HG03103 (cell line): ENCODE data around the gene ZDHHC11B.
"Not testable (repeated sequence)": the region's sequence is repeated elsewhere in the genome, so short reads cannot be mapped to it uniquely, and the experiment has no call there.

Source experiments
- ATAC-seq: cut with Tn5 transposase; IDR thresholded peaks from one replicate; pipeline ENCODE4 v1.9.1; 2021; ENCODE audit warnings: low read depth; ENCODE audit not compliant: unreplicated experiment

ZDHHC11B gene

GRCh38 chr5:754143-754632, 30.3 kb downstream of the ZDHHC11B start:
- not testable (repeated sequence) for ATAC-seq

GRCh38 chr5:753567-754142, 30.9 kb downstream of the ZDHHC11B start:
- ATAC-seq: not testable (repeated sequence)

GRCh38 chr5:752532-753115, 31.9 kb downstream of the ZDHHC11B start:
- ATAC-seq: not testable (repeated sequence)

GRCh38 chr5:751992-752391, 32.5 kb downstream of the ZDHHC11B start:
- not testable (repeated sequence) for ATAC-seq

- ATAC-seq: no peak
Observed at GRCh38 chr5:751496-751895, 33.0 kb downstream of the ZDHHC11B start.

DNA sequence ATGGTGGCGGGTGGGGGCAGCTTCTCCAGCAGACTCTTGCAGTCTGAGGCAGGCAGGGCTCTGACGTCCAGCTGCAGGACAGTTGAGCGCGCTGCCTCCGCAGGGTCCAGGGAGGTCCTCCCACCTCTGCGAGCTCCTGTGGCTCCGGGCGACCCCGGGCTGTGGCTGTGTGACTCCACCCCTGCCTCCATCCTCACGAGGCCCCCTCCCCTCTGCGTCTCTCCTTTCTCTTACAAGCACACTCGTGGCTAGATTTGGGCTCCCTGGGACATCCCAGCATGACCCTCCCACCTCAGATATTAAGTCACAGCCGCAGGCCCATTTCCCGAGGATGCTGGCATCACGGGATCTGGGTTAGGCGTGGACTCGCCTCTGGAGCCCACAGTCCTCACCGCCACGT, 34.3 kb downstream of the ZDHHC11B start:
- ATAC-seq: not testable (repeated sequence)

GRCh38 chr5:749101-749670, 35.3 kb downstream of the ZDHHC11B start:
- ATAC-seq: no peak

DNA sequence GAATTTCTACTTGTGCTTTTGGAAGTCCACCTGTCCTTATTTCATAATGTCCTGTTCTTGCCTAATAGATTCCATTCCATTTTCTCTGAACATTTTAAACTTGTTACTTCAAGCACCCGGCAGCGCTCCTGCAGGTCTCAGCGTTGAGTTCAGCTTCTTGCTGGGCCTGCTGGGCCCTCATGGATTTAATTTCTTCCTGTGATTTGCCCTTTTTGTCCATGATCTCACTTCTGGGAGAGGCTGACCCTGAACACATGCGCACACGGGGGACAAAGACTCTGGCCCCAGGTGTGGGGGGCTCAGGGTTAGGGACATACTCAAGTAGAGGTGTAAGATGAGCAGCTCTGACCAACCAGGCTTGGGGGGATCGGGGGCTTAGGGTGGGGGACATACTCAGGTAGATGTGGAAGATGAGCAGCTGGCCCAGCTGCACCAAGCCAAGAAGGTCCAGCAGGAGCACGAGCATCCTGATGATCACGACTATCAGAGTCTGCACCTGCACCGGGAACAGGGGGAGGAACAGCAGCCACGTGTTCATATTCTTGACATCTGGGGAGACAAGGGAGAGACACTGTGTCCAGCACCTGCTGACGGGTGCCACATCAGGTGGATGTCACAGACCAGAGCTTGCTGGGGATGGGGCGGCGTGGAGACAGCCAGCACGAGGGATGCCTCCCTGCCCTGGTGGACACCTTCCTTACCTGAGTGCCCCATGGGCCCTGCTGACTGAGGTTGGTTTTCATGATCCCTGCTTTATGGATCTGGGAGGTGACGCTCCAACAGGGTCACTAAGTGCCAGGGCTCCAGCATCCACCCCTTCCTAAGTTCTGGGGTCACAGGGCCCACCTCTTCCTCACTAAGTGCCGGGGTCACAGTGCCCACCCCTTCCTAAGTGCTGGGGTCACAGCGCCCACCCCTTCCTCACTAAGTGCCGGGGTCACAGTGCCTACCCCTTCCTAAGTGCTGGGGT, 36.2 kb downstream of the ZDHHC11B start:
- ATAC-seq: not testable (repeated sequence)

- not testable (repeated sequence) for ATAC-seq
Observed at GRCh38 chr5:747303-747844, 37.2 kb downstream of the ZDHHC11B start.

DNA sequence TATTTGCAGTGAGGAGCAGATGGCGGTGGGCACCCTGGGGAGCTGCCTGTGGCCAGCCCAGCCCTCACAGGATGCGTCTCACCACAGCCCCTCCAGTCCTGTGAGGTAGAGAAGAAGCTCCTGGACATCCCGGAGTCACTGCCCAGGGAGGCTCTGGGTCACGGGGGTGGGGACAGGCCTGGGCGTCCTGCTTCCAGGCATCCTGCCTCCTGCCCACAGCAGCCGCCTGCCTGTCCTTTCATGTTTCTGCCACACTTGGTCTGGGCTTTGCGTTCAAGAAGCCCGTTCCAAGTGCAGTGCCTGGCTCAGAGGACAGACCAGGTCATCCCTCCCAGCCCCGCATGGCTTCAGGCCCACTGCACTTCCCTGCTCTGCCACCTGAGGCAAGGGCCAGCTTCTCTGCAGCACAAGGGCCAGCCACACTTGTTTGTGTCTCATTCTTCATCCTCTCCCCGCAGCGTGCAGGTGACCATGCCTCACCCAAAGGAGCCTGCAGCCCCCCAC, 38.2 kb downstream of the ZDHHC11B start:
- ATAC-seq: no peak

DNA sequence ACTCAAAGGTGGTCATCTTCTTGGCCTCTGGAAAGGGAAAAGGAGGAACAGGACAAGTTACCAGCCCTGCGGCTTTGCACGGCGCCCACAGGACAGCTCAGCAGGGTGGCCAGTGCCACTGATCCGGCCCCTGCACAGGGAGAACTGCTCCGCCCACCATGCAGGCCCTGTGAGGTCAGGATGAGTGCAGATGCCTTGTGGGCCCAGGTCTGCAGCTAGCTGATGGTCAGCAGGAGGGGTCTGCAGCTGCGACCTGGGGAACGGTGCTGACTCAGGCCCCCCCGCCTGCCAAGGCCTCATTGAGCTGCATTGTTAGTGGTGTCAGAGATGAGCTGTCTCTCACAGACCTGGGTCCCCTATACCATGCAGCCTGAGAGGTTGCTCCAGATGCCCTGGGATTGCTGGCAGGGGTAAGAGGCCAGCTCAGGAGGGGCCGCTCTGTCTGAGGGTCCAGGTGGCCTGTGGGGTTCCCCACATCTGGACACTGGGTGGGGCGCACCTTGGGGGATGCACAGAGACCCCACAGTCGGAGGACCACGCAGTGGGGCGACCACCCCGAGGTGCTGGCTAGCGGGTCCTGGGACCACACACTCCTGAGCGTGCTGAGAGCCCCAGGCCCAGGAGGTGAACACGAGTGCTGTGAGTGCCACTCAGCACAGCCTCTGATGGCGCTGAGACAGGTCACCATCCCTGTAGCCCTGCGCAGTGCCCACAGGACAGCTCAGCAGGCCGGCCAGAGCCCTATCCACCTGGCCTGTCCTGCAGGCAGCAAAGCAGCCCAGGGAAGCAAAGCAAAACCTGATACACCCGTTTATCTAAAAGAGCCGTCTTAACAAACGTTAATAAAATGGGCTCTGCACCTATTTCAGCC, 39.0 kb downstream of the ZDHHC11B start:
- not testable (repeated sequence) for ATAC-seq

- ATAC-seq: not testable (repeated sequence)
Observed at GRCh38 chr5:743696-744404, 40.7 kb downstream of the ZDHHC11B start.

- ATAC-seq: not testable (repeated sequence)
Observed at GRCh38 chr5:742276-742675, 42.3 kb downstream of the ZDHHC11B start.

DNA sequence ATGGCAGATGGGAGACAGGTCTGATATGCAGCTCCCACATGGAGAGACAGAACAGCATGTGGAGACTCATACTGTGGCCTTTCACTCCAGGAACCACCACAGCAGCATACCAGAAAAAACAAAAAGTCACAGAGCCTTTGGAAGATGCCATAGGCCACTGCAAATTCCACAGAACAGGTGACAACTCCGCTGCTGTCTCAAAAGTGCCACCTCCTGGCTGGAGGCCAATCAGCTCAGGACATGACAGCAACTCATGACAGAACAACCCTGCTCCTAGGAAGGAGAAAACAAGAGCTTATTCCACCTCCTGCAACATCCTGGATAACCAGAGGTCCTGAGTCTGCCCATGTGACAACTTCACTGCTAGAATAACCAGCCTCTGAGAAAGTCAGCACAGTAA, 50.4 kb downstream of the ZDHHC11B start:
- not testable (repeated sequence) for ATAC-seq

- ATAC-seq: not testable (repeated sequence)
Observed at GRCh38 chr5:732754-733454, 51.6 kb downstream of the ZDHHC11B start.

- ATAC-seq: not testable (repeated sequence)
Observed at GRCh38 chr5:729225-729624, 55.3 kb downstream of the ZDHHC11B start.

GRCh38 chr5:727087-727486, 57.4 kb downstream of the ZDHHC11B start:
- not testable (repeated sequence) for ATAC-seq

GRCh38 chr5:723865-724264, 60.7 kb downstream of the ZDHHC11B start:
- not testable (repeated sequence) for ATAC-seq
